Fibroblast of lung (primary cell): ENCODE measurements around the gene CALN1. TPM values are rescaled to one million over a fixed set of nuclear protein-coding genes. Genes with fewer than 3 reads are reported as not detected.

Experiments
- DNase-seq, 2 donors: peaks; one replicate each; pipeline versions ENCODE4 v3.0.0 to v3.0.0-alpha.2; 2010; ENCODE audit warnings: low read depth in 2 of 2
- H2AFZ ChIP-seq: 2 replicates; pipeline ENCODE4 v1.5.1; 2012; ENCODE audit warnings: low read length, control low read depth, inconsistent platforms
- H3K27ac ChIP-seq: 2 replicates; pipeline ENCODE4 v1.5.1; 2011; ENCODE audit warnings: low read length, control low read depth; ENCODE audit not compliant: insufficient read depth
- H3K27me3 ChIP-seq: 2 replicates; pipeline ENCODE4 v1.5.1; 2011; ENCODE audit warnings: mild to moderate bottlenecking, low read length; ENCODE audit not compliant: control insufficient read depth, insufficient read depth
- H3K36me3 ChIP-seq: 2 replicates; pipeline ENCODE4 v1.5.1; 2011; ENCODE audit warnings: low read length; ENCODE audit not compliant: control insufficient read depth, insufficient read depth
- H3K4me1 ChIP-seq: 2 replicates; pipeline ENCODE4 v1.5.1; 2011; ENCODE audit warnings: low read length; ENCODE audit not compliant: control insufficient read depth, insufficient read depth; ENCODE audit errors: extremely low read depth
- H3K4me2 ChIP-seq: 2 replicates; pipeline ENCODE4 v1.5.1; 2011; ENCODE audit warnings: low read length, control low read depth; ENCODE audit not compliant: insufficient read depth; ENCODE audit errors: extremely low read depth
- H3K4me3 ChIP-seq, 4 experiments: fragments of 200-600 bp in 1 of 4; sonication (generic) in 1 of 4; replicated peaks in 1 of 4; 2 replicates each; pipeline ENCODE4 v1.5.1; 2011 to 2016; ENCODE audit warnings: low read length in 4 of 4, low read depth in 3 of 4, mild to moderate bottlenecking in 3 of 4, control low read depth in 2 of 4, inconsistent platforms in 1 of 4, mixed read lengths in 1 of 4; ENCODE audit not compliant: insufficient read depth in 1 of 4; ENCODE audit errors: control extremely low read depth in 1 of 4
- H3K79me2 ChIP-seq: 2 replicates; pipeline ENCODE4 v1.5.1; 2012; ENCODE audit warnings: mild to moderate bottlenecking, low read length, inconsistent platforms; ENCODE audit not compliant: control insufficient read depth, insufficient read depth
- H3K9ac ChIP-seq: 2 replicates; pipeline ENCODE4 v1.5.1; 2011; ENCODE audit warnings: mild to moderate bottlenecking, low read length, control low read depth; ENCODE audit not compliant: insufficient read depth
- H3K9me3 ChIP-seq: 2 replicates; pipeline ENCODE4 v1.5.1; 2012; ENCODE audit warnings: low read depth, low read length; ENCODE audit not compliant: control insufficient read depth, insufficient read depth
- H4K20me1 ChIP-seq: 2 replicates; pipeline ENCODE4 v1.5.1; 2011; ENCODE audit warnings: low read length; ENCODE audit not compliant: control insufficient read depth, insufficient read depth; ENCODE audit errors: extremely low read depth
- CTCF ChIP-seq, 2 donors: IDR thresholded peaks in 1 of 2; conservative IDR thresholded peaks in 1 of 2; 1 replicate in 1 of 2; 2 replicates in 1 of 2; pipeline ENCODE4 v1.5.1; 2011 to 2012; ENCODE audit warnings: low read length in 2 of 2, control low read depth in 1 of 2, inconsistent platforms in 1 of 2, low read depth in 1 of 2, mild to moderate bottlenecking in 1 of 2
- EZH2 ChIP-seq: IDR thresholded peaks from 2 replicates; pipeline ENCODE4 v1.5.1; 2012; ENCODE audit warnings: low read length, control low read depth, mild to moderate bottlenecking; ENCODE audit errors: missing control alignments
- polyA plus RNA-seq, 2 donors: library from polyadenylated mRNA; depleted of rRNA in 1 of 2; stranded (reverse) in 1 of 2; unstranded in 1 of 2; fragments of >200 nt; gene quantifications; 2 replicates each; pipeline ENCODE4 v1.2.1, GENCODE V29; 2011 to 2012; ENCODE audit warnings: missing spikeins in 1 of 2
- total RNA-seq: library from RNA; depleted of rRNA; stranded (reverse); fragments of >200 nt; gene quantifications from 2 replicates; pipeline ENCODE4 v1.2.1, GENCODE V29; 2014

The CALN1 gene
- total and polyA plus RNA-seq, 2 donors (not counting 1 experiment from before 2014, with no cell fraction given), result not detected

GRCh38 chr7:72403458-72404076 lies 8.6 kb downstream of the CALN1 start:
- no peak for DNase-seq
- no peaks in the 10 kb centered on the region for H4K20me1 ChIP-seq
- H3K27me3 ChIP-seq, result no peaks in the 10 kb centered on the region

DNA sequence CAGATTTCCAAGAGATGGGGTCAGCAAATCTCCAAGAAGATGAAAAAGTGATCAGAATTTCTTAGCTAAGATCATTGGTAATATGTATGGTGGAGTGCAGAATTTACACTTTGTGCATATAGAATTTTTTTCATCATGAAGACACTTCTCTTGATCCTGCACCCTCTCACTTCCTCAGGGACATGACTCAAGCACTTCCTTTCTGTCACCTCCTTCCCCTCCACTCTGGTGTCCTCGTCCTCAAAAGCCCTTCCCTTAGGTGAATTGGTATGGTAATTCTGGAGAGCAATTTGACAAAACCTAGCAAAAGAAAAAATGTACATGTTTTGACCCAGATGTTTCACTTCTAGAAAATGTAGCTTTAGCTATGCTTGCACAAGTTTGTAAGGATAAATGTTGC lies 18.1 kb downstream of the CALN1 start:
- no peaks in the 10 kb centered on the region for H4K20me1 ChIP-seq
- no peaks in the 10 kb centered on the region for H3K79me2 ChIP-seq
- no peaks in the 10 kb centered on the region for H3K36me3 ChIP-seq
- H2AFZ ChIP-seq, result no peak overlapping the region
- no peak overlapping the region for H3K9ac ChIP-seq
- DNase-seq, result no peak
- no peaks in the 10 kb centered on the region for H3K4me1 ChIP-seq
- no peak overlapping the region for H3K4me3 ChIP-seq
- TF ChIP-seq EZH2, result no peak
- TF ChIP-seq CTCF (conservative IDR thresholded peaks at IDR 0.05 in 1 of 2, IDR thresholded peaks at IDR 0.05 in 1 of 2; ENCODE audit: low read depth in 1 of 2, low read length in 2 of 2), result no peak
- no peak overlapping the region for H3K4me2 ChIP-seq
- H3K9me3 ChIP-seq, result no peaks in the 10 kb centered on the region
- no peak overlapping the region for H3K27ac ChIP-seq
- H3K27me3 ChIP-seq, result no peaks in the 10 kb centered on the region

More at GRCh38 chr7:72403458-72404076, 8.6 kb downstream of the CALN1 start:
- TF ChIP-seq CTCF (conservative IDR thresholded peaks at IDR 0.05 in 1 of 2, IDR thresholded peaks at IDR 0.05 in 1 of 2; ENCODE audit: low read depth in 1 of 2, low read length in 2 of 2), result no peak
- TF ChIP-seq EZH2, result no peak
- Histone ChIP-seq H2AFZ (no peak overlapping the region), H3K9me3 (no peaks in the 10 kb centered on the region), H3K79me2 (no peaks in the 10 kb centered on the region), H3K4me2 (no peak overlapping the region), H3K4me1 (no peaks in the 10 kb centered on the region), H3K27ac (no peak overlapping the region), H3K36me3 (no peaks in the 10 kb centered on the region), H3K9ac (no peak overlapping the region), H3K4me3 (no peak overlapping the region)

DNA sequence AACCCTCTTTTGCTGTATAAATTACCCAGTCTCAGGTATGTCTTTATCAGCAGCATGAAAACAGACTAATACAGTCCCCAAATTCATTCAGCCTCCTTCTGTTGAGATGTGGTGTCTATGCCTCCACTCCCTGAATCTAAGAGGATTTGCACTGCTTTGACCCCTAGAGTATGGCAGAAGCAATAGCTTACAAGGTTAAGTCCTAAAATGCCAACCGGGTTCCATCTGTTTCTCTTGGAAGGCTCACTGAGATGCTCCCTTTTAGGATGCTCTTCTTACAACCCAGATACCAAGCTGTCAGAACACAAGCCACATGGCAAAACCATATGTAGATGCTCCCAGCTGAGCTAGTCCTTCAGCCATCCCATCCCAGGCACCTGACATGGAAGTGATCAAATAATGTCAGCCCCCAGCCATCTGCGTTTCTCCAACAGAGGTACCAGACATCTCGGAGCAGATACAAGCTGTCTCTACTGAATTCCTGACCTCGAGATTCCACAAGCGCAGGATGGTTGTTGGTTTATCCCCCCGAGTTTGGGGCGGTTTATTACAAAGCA lies 20.2 kb downstream of the CALN1 start:
- Histone ChIP-seq H2AFZ (no peak overlapping the region), H3K36me3 (no peaks in the 10 kb centered on the region), H3K79me2 (no peaks in the 10 kb centered on the region), H3K9ac (no peak overlapping the region), H3K27ac (no peak overlapping the region), H3K27me3 (no peaks in the 10 kb centered on the region), H3K9me3 (no peaks in the 10 kb centered on the region), H3K4me3 (no peak overlapping the region), H3K4me1 (no peaks in the 10 kb centered on the region), H4K20me1 (no peaks in the 10 kb centered on the region), H3K4me2 (no peak overlapping the region)
- TF ChIP-seq EZH2 (no peak), CTCF (conservative IDR thresholded peaks at IDR 0.05 in 1 of 2, IDR thresholded peaks at IDR 0.05 in 1 of 2; ENCODE audit: low read depth in 1 of 2, low read length in 2 of 2) (no peak)
- DNase-seq, result no peak
